ENCODE measurements around the gene DNAH2.

DNAH2 gene, protein sequence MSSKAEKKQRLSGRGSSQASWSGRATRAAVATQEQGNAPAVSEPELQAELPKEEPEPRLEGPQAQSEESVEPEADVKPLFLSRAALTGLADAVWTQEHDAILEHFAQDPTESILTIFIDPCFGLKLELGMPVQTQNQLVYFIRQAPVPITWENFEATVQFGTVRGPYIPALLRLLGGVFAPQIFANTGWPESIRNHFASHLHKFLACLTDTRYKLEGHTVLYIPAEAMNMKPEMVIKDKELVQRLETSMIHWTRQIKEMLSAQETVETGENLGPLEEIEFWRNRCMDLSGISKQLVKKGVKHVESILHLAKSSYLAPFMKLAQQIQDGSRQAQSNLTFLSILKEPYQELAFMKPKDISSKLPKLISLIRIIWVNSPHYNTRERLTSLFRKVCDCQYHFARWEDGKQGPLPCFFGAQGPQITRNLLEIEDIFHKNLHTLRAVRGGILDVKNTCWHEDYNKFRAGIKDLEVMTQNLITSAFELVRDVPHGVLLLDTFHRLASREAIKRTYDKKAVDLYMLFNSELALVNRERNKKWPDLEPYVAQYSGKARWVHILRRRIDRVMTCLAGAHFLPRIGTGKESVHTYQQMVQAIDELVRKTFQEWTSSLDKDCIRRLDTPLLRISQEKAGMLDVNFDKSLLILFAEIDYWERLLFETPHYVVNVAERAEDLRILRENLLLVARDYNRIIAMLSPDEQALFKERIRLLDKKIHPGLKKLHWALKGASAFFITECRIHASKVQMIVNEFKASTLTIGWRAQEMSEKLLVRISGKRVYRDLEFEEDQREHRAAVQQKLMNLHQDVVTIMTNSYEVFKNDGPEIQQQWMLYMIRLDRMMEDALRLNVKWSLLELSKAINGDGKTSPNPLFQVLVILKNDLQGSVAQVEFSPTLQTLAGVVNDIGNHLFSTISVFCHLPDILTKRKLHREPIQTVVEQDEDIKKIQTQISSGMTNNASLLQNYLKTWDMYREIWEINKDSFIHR (N-terminal part only)

GRCh38 chr17:7716901-7717755 is at the start of gene DNAH2:
DNAH2 (plus strand) TSS chr17:7717744; CDS start chr17:7719735, 1,991 bp downstream.
- DNase-seq (ENCODE audit: low read depth), result peak; percentile 84
- peak within 1 kb of the TSS; percentile 62 for H3K4me3 ChIP-seq (ENCODE audit: control insufficient read depth, low read depth, low read length)
- peak; percentile 36 for TF ChIP-seq CTCF (conservative IDR thresholded peaks at IDR 0.05; ENCODE audit: control insufficient read depth, insufficient read depth, low read depth, low read length)

DNA sequence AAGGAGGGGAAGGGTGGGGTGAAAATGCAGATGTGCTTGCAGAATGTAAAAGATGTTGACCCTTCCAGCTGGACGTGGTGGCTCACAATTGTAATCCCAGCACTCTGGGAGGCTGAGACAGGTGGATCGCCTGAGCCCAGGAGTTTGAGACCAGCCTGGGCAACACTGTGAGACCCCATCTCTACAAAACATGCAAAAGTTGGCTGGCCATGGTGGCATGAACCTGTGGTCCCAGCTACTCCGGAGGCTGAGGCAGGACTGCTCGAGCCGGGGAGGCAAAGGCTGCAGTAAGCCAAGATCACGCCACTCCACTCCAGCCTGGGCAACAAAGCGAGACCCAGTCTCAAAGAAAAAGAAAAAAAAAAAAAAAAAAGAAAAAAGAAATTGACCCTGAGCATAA is 49.1 kb upstream of the DNAH2 start:
- no peak for TF ChIP-seq CTCF (conservative IDR thresholded peaks at IDR 0.05; ENCODE audit: control insufficient read depth, insufficient read depth, low read depth, low read length)
- H3K4me3 ChIP-seq (ENCODE audit: control insufficient read depth, low read depth, low read length), result no peak overlapping the region
- no peak for DNase-seq (ENCODE audit: low read depth)

DNA sequence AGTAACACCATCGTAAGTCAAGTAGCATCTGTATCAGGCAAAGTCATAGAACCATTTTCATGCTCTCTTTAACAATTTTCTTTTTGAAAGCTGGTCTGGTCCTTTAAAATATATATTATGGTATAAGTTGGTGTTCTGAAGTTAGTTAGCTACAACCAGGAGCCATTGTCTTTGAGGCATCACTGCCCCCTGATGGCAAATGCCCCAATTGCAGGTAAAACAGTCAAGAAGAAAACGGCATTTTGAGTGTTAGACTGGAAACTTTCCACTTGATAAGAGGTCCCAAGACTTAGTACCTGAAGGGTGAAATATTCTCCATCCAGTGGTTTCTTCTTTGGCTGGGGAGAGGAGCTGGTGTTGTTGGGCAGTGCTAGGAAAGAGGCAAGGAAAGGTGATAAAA is 44.3 kb upstream of the DNAH2 start:
- peak; percentile 23 for DNase-seq (ENCODE audit: low read depth)
- peak; percentile 49 for TF ChIP-seq CTCF (conservative IDR thresholded peaks at IDR 0.05; ENCODE audit: control insufficient read depth, insufficient read depth, low read depth, low read length)
- H3K4me3 ChIP-seq (ENCODE audit: control insufficient read depth, low read depth, low read length), result no peak overlapping the region

GRCh38 chr17:7674934-7675333 is 42.6 kb upstream of the DNAH2 start:
- no peak for DNase-seq (ENCODE audit: low read depth)
- no peak overlapping the region for H3K4me3 ChIP-seq (ENCODE audit: control insufficient read depth, low read depth, low read length)
- TF ChIP-seq CTCF (conservative IDR thresholded peaks at IDR 0.05; ENCODE audit: control insufficient read depth, insufficient read depth, low read depth, low read length), result no peak

GRCh38 chr17:7676533-7676932 is 41.0 kb upstream of the DNAH2 start:
- TF ChIP-seq CTCF (conservative IDR thresholded peaks at IDR 0.05; ENCODE audit: control insufficient read depth, insufficient read depth, low read depth, low read length), result no peak

More at GRCh38 chr17:7676533-7676932, 41.0 kb upstream of the DNAH2 start:
- DNase-seq (ENCODE audit: low read depth), result no peak
- H3K4me3 ChIP-seq (ENCODE audit: control insufficient read depth, low read depth, low read length), result no peak overlapping the region
